Gastroesophageal sphincter (tissue), 4 donors: ENCODE measurements around the gene IL36A. TPM values are rescaled to one million over a fixed set of nuclear protein-coding genes. Genes with fewer than 3 reads are reported as not detected.

ENCODE experiments used
- ATAC-seq: fragments of 150-250 bp; one replicate; pipeline ENCODE4 v1.9.1; 2016; ENCODE audit warnings: mild to moderate bottlenecking, moderate library complexity
- H3K27ac ChIP-seq, 4 donors: fragments of 200-600 bp; sonication (generic) in 3 of 4; 1 replicate in 3 of 4; 2 replicates in 1 of 4; pipeline ENCODE4 v1.5.1; 2016 to 2019
- H3K27me3 ChIP-seq: fragments of 200-600 bp; sonication (generic); one replicate; pipeline ENCODE4 v1.5.1; 2019
- H3K36me3 ChIP-seq, 2 donors: fragments of 200-600 bp; sonication (generic); one replicate each; pipeline ENCODE4 v1.5.1; 2019; ENCODE audit warnings: control low read depth in 1 of 2
- H3K4me1 ChIP-seq, 3 donors: fragments of 200-600 bp; sonication (generic); 1 replicate in 2 of 3; 2 replicates in 1 of 3; pipeline ENCODE4 v1.5.1; 2016 to 2019; ENCODE audit warnings: control low read depth in 2 of 3
- H3K4me3 ChIP-seq, 2 donors: fragments of 200-600 bp; sonication (generic); one replicate each; pipeline ENCODE4 v1.5.1; 2019; ENCODE audit warnings: mild to moderate bottlenecking in 1 of 2, moderate library complexity in 1 of 2
- H3K9me3 ChIP-seq, 3 donors: fragments of 200-600 bp; sonication (generic); one replicate each; pipeline ENCODE4 v1.5.1; 2017 to 2019; ENCODE audit warnings: control low read depth in 2 of 3
- CTCF ChIP-seq, 4 experiments: fragments of 200-600 bp in 2 of 4; fragments of 450-650 bp in 2 of 4; sonication (generic) in 1 of 4; IDR thresholded peaks; one replicate each; pipeline ENCODE4 v1.5.1; 2017 to 2019; ENCODE audit warnings: antibody characterized with exemption in 4 of 4, mild to moderate bottlenecking in 2 of 4, moderate library complexity in 2 of 4
- EP300 ChIP-seq: sonication (generic); formaldehyde crosslinking; IDR thresholded peaks from one replicate; pipeline ENCODE4 v1.6.1; 2017; ENCODE audit warnings: antibody characterized with exemption, mild to moderate bottlenecking
- POLR2A ChIP-seq, 2 donors: fragments of 450-650 bp; IDR thresholded peaks; one replicate each; pipeline ENCODE4 v1.6.1; 2017; ENCODE audit warnings: antibody characterized with exemption in 2 of 2, mild to moderate bottlenecking in 2 of 2, moderate library complexity in 1 of 2
- POLR2AphosphoS5 ChIP-seq: sonication (generic); formaldehyde crosslinking; IDR thresholded peaks from one replicate; pipeline ENCODE4 v1.6.1; 2017; ENCODE audit warnings: antibody characterized with exemption
- WGBS, 2 donors: methylation state at CpG; one replicate each; pipeline ENCODE4 v1.1.5; 2018; ENCODE audit warnings: low coverage in 1 of 2; 5-methylcytosine and 5-hydroxymethylcytosine counted together
- total RNA-seq, 4 donors: library from RNA; depleted of rRNA; stranded (reverse); fragments of >200 nt; gene quantifications; one replicate each; pipeline ENCODE4 v1.1.0, GENCODE V29; 2016

IL36A gene
- total RNA-seq, 4 donors from 2014 or later = 1.2 to 9.1 TPM; not detected in 2

GRCh38 chr2:113010088-113010487, 4.8 kb downstream of the IL36A start:
- WGBS, 2 donors = 39 to 42% methylated on average over 2 of the region's 2 CpGs
- H3K4me1 ChIP-seq = no peaks in the 10 kb centered on the region
- H3K36me3 ChIP-seq = no peaks in the 10 kb centered on the region
- H3K4me3 ChIP-seq = no peak overlapping the region
- no peak for ATAC-seq
- TF ChIP-seq CTCF (IDR thresholded peaks at IDR 0.05) (no peak), POLR2A (IDR thresholded peaks at IDR 0.05) (no peak), EP300 (no peak), POLR2AphosphoS5 (no peak)
- no peak overlapping the region for H3K27ac ChIP-seq
- H3K27me3 ChIP-seq = peaks cover 7% of the 10 kb centered on the region
- H3K9me3 ChIP-seq = no peaks in the 10 kb centered on the region

- Histone ChIP-seq H3K4me1 (no peaks in the 10 kb centered on the region), H3K4me3 (no peak overlapping the region), H3K27ac (no peak overlapping the region), H3K9me3 (no peaks in the 10 kb centered on the region), H3K27me3 (peaks cover 16% of the 10 kb centered on the region), H3K36me3 (no peaks in the 10 kb centered on the region)
- no peak for TF ChIP-seq EP300
- no peak for TF ChIP-seq CTCF (IDR thresholded peaks at IDR 0.05)
- no peak for TF ChIP-seq POLR2AphosphoS5
- ATAC-seq = no peak
- WGBS, 2 donors = 90 to 100% methylated on average over 1 of the region's 1 CpG
These were observed 5.8 kb downstream of the IL36A start for GRCh38 chr2:113011108-113011507.

GRCh38 chr2:113012436-113013335, 7.4 kb downstream of the IL36A start:
- WGBS, 2 donors = 51 to 80% methylated on average over 4 to 7 of the region's 8 CpGs
- TF ChIP-seq CTCF (IDR thresholded peaks at IDR 0.05) (no peak), EP300 (no peak), POLR2AphosphoS5 (no peak), POLR2A (IDR thresholded peaks at IDR 0.05) (no peak)
- Histone ChIP-seq H3K9me3 (no peaks in the 10 kb centered on the region), H3K4me3 (no peak overlapping the region), H3K27ac (no peak overlapping the region), H3K27me3 (peaks cover 24% of the 10 kb centered on the region), H3K36me3 (no peaks in the 10 kb centered on the region), H3K4me1 (no peaks in the 10 kb centered on the region)
- no peak for ATAC-seq

GRCh38 chr2:113013336-113013661, 8.0 kb downstream of the IL36A start:
- Histone ChIP-seq H3K27me3 (peaks cover 24% of the 10 kb centered on the region), H3K4me3 (no peak overlapping the region), H3K36me3 (no peaks in the 10 kb centered on the region), H3K9me3 (no peaks in the 10 kb centered on the region), H3K4me1 (no peaks in the 10 kb centered on the region), H3K27ac (no peak overlapping the region)
- no peak for ATAC-seq
- WGBS, 2 donors = 85% methylated on average over 3 of the region's 3 CpGs
- TF ChIP-seq POLR2A (IDR thresholded peaks at IDR 0.05) (no peak), CTCF (IDR thresholded peaks at IDR 0.05) (no peak), POLR2AphosphoS5 (no peak), EP300 (no peak)

GRCh38 chr2:113014067-113014466, 8.8 kb downstream of the IL36A start:
- Histone ChIP-seq H3K4me3 (no peak overlapping the region), H3K36me3 (no peaks in the 10 kb centered on the region), H3K27ac (no peak overlapping the region), H3K4me1 (no peaks in the 10 kb centered on the region), H3K9me3 (no peaks in the 10 kb centered on the region), H3K27me3 (peaks cover 29% of the 10 kb centered on the region)
- ATAC-seq = no peak
- TF ChIP-seq EP300 = no peak
- TF ChIP-seq POLR2A (IDR thresholded peaks at IDR 0.05) = no peak
- TF ChIP-seq POLR2AphosphoS5 = no peak
- TF ChIP-seq CTCF (IDR thresholded peaks at IDR 0.05) = no peak
- 85 to 94% methylated on average over 2 of the region's 2 CpGs for WGBS, 2 donors
